HFFc6 (cell line): Measurements from ENCODE around the gene DMRTC2. TPM values are rescaled to one million over a fixed set of nuclear protein-coding genes. Genes with fewer than 3 reads are reported as not detected.

Experiments
- DNase-seq: peaks from one replicate; pipeline ENCODE4 v3.0.0-alpha.2; 2018
- H3K27ac Mint-ChIP-seq: 2 replicates; pipeline ENCODE4 v1.8.0; 2020; ENCODE audit warnings: mild to moderate bottlenecking, mixed read lengths
- H3K27me3 Mint-ChIP-seq: 2 replicates; pipeline ENCODE4 v1.8.0; 2021; ENCODE audit warnings: mild to moderate bottlenecking, moderate library complexity, mixed read lengths; ENCODE audit not compliant: insufficient read depth
- H3K36me3 Mint-ChIP-seq: 2 replicates; pipeline ENCODE4 v1.8.0; 2021; ENCODE audit warnings: low read depth, mixed read lengths
- H3K4me1 Mint-ChIP-seq: 2 replicates; pipeline ENCODE4 v1.8.0; 2020; ENCODE audit warnings: low read depth, mixed read lengths
- H3K4me3 Mint-ChIP-seq: 2 replicates; pipeline ENCODE4 v1.8.0; 2020; ENCODE audit warnings: mild to moderate bottlenecking, moderate library complexity, mixed read lengths
- H3K9me3 Mint-ChIP-seq: 2 replicates; pipeline ENCODE4 v1.8.0; 2020; ENCODE audit warnings: mild to moderate bottlenecking, mixed read lengths
- CTCF ChIP-seq: fragments of 200-600 bp; sonication (generic); IDR thresholded peaks from 2 replicates; pipeline ENCODE4 v1.5.0; 2021; ENCODE audit warnings: antibody characterized with exemption, mild to moderate bottlenecking
- total RNA-seq, 6 experiments: library from RNA; stranded (reverse); fragmentation: NEBNext Ultra II Directional; extraction: Animal tissue kit (Norgen Biotek cat#: 25700); gene quantifications; 2 replicates in 1 of 6; 3 replicates in 5 of 6; pipeline ENCODE4 v1.2.3, GENCODE V29; 2021

The DMRTC2 gene
- total RNA-seq, 6 experiments from 2014 or later, result not detected

- Mint-ChIP-seq H3K36me3 (peaks cover 44% of the 10 kb centered on the region), H3K4me1 (peaks cover 44% of the 10 kb centered on the region), H3K27me3 (peaks cover 17% of the 10 kb centered on the region), H3K27ac (peak overlapping the region; percentile 96), H3K4me3 (peak overlapping the region; percentile 99), H3K9me3 (no peaks in the 10 kb centered on the region)
- TF ChIP-seq CTCF, result no peak
- DNase-seq, result no peak
Observed at GRCh38 chr19:41860419-41861115, 15.7 kb downstream of the DMRTC2 start.

GRCh38 chr19:41861116-41861768 is 16.4 kb downstream of the DMRTC2 start:
- no peak for DNase-seq
- H3K36me3 Mint-ChIP-seq, result peaks cover 46% of the 10 kb centered on the region
- no peak for TF ChIP-seq CTCF
- peaks cover 44% of the 10 kb centered on the region for H3K4me1 Mint-ChIP-seq
- H3K27me3 Mint-ChIP-seq, result peaks cover 17% of the 10 kb centered on the region
- H3K9me3 Mint-ChIP-seq, result no peaks in the 10 kb centered on the region
- peak overlapping the region; percentile 99 for H3K4me3 Mint-ChIP-seq
- peak overlapping the region; percentile 96 for H3K27ac Mint-ChIP-seq

- no peaks in the 10 kb centered on the region for H3K9me3 Mint-ChIP-seq
- DNase-seq, result no peak
- H3K27ac Mint-ChIP-seq, result peak overlapping the region; percentile 96
- TF ChIP-seq CTCF, result no peak
- peaks cover 48% of the 10 kb centered on the region for H3K36me3 Mint-ChIP-seq
- H3K4me1 Mint-ChIP-seq, result peaks cover 44% of the 10 kb centered on the region
- peak overlapping the region; percentile 99 for H3K4me3 Mint-ChIP-seq
- H3K27me3 Mint-ChIP-seq, result peaks cover 17% of the 10 kb centered on the region
Observed at GRCh38 chr19:41861846-41862245, 17.0 kb downstream of the DMRTC2 start.

- H3K36me3 Mint-ChIP-seq, result peaks cover 48% of the 10 kb centered on the region
- H3K27me3 Mint-ChIP-seq, result peaks cover 15% of the 10 kb centered on the region
- H3K9me3 Mint-ChIP-seq, result no peaks in the 10 kb centered on the region
- TF ChIP-seq CTCF, result no peak
- no peak for DNase-seq
- H3K4me3 Mint-ChIP-seq, result peak overlapping the region; percentile 99
- peaks cover 44% of the 10 kb centered on the region for H3K4me1 Mint-ChIP-seq
- H3K27ac Mint-ChIP-seq, result peak overlapping the region; percentile 62
Observed at GRCh38 chr19:41862445-41862986, 17.7 kb downstream of the DMRTC2 start.

GRCh38 chr19:41863209-41863931 is 18.5 kb downstream of the DMRTC2 start:
- Mint-ChIP-seq H3K27me3 (peaks cover 20% of the 10 kb centered on the region), H3K9me3 (no peaks in the 10 kb centered on the region), H3K36me3 (peaks cover 55% of the 10 kb centered on the region), H3K4me3 (peak overlapping the region; percentile 99), H3K4me1 (peaks cover 53% of the 10 kb centered on the region), H3K27ac (peak overlapping the region; percentile 74)
- DNase-seq, result no peak
- TF ChIP-seq CTCF, result no peak
